Medulla oblongata (tissue), 1 donor: Measurements from ENCODE around the gene NOSIP.

Source experiments
- DNase-seq: peaks from one replicate; pipeline ENCODE4 v3.0.0-alpha.2; 2015; ENCODE audit errors: extremely low spot score

Gene NOSIP

DNA sequence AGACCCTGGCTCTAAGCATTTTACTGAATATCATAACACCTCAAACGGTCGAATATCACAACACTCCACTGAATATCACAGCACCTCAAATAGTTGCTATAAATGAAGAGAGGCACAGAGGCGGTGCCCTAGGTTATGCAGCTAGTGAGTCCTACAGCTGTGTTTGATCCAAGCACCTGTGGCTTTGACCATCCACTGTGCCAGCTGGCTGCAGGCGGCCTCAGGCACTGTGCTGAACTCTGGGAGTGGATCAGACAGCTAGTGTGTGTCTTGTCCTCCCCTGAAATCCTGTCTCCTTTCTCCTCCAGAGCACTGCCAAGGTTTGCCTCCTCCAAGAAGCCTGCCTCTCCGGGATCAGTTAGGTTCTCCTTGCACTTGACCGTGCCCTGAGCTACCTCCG lies 7.3 kb downstream of the NOSIP start:
- no peak for DNase-seq

DNA sequence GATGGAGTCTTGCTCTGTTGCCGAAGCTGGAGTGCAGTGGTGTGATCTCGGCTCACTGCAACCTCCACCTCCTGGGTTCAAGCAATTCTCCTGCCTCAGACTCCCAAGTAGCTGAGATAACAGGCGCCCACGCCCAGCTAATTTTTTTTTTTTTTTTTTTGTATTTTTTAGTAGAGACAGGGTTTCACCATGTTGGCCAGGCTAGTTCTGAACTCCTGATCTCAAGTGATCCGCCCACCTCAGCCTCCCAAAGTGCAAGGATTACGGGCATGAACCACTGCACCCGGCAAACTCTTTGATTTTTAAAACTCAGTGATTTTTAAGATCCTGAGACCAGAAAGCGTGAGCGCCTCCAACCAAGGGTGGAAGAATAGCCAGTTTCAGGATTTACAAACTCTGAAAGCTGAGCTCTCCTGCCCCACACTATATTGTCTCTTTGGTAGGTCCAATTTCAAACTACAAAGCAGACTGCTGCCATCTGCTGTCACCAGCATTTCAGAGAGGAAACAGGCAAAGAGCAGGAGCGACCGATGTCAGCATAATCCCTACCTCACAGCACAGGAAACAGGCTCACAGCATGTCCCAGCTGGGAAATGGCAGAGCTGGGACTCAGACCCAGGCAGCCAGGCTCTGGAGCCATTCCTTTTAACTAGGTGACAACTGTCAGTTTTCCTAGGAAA lies 9.2 kb downstream of the NOSIP start:
- no peak for DNase-seq

DNA sequence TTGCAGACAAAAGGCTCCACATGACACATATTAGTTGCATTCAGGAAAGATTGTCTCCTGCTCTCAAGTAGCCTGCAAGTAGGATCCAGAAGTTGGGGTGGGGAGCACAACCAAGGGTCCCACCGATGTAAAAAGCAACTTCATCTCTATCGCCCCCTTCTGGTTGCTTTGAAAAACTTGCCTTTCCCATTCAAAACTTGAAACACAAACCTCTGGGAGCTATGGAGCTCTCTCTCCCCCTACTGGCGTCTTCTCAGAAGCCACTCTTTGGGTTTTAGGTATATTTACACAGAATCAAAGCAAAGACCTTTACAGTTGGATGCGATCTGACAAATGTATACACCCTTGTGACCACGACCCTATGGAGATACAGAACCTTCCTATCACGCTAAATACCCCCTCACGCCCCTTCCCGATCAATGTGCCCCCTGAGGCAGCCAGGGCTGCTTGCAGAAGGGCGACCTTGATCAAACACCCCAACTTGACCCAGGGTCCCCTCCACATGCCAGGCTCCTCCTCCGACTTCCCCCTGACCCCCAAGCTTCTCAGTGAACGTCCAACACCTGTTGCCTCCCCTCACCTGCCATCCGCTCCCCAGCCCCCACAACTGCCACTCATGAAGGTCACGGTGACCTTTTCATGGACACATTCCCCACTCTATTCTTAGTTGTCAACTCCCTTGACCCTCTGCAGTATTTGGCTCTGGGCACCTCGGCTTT lies 10.1 kb downstream of the NOSIP start:
- DNase-seq = peak; percentile 91

DNA sequence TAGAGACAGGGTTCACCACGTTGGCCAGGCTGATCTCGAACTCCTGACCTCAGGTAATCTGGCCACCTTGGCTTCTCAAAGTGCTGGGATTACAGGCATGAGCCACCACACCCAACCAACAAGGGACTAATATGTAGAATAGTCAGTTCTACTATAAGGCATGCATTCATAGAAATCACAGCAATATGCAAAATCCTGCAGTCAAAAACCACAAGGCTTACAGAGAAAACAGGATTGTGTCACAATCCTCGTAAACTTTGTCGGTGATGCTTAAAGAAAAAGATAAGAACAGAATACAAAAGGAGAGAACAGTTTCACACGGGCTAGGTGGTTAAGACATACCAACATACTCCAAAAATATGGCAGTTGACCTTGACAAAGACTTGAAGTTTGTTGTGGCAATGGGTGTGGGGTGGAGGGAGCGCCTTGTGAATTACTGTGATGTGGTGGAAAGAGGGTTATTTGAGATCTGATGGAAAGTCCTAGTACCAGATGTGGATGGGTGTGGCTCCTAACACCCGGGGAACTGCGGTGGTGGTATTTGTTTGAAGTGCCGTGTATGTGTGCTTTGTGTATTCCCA lies 12.4 kb downstream of the NOSIP start:
- DNase-seq = no peak

DNA sequence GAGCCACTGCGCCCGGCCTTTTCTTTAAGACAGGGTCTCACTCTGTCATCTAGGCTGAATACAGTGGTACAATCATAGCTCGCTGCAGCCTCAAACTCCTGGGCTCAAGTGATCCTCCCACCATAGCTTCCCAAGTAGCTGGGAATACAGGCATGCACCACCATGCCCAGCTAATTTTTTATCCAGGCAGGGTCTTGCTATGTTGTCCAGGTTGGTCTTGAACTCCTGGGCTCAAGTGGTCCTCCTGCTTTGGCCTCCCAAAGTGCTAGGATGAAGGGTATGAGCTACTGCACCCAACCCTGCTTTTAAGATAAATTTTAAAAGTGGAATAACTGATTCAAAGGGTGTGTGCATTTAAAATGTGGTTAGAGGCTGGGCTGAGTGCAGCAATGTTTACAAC lies 14.1 kb downstream of the NOSIP start:
- DNase-seq = no peak

DNA sequence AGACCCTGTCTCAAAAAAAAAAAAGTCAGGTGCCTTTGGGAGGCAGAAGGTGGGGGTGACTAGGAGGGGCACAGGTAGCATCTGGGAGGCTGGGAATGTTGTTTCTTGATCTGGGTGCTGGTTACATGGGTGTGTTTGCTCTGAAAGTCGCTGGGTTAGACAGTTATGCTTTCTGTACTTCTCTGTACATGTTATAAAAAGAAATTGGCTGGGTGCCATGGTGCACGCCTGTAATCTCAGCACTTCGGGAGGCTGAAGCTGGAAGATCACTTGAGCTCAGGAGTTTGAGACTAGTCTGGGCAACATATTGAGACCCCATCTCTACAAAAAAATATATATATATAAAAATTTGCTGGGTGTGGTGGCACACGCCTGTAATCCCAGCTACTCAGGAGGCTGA lies 15.1 kb downstream of the NOSIP start:
- DNase-seq = no peak

DNA sequence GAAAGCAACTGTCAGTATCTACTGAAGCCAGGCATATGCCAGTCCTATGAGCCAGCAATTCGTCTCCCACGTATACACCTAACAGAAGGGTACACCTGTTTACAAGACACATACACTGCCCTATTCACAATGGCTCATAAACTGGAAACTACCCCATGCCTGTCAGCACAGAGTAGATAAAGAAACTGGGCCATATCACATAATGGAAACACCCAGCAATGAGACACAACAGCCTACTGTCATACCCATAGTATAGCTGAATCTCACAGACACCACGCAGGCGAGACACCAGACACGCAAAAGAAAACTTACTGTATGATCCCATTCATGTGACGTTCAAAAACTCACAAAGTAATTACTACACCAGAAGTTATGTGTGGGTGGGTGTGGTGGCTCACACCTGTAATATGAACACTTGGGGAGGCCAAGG lies 15.7 kb downstream of the NOSIP start:
- DNase-seq = no peak

DNA sequence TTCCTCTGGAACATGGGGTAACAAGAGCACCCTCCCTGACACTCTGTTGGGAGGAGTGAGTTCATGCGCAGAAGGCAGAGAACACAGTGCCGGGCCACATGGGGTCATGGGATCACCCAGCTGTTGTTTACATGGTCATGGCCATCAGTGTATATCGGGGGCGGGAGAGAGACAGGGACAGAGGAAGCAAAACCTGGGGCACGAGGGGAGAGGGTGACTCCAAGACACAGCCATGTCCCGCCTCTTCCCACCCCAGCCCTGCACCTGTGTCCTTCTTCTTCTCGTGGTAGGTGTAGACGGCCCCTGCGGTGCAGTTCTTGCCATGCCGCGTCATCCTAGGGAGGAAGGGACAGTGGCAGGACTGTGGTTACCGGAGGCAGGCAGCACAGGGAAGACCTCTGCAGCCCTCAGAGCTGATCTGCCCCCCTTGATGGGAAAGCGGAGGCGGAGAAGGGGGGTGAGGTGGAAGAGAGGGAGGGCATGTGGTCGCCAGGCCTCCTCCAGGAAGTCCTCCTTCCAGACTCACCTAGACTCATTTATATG lies 19.9 kb downstream of the NOSIP start:
- DNase-seq = peak; percentile 79

DNA sequence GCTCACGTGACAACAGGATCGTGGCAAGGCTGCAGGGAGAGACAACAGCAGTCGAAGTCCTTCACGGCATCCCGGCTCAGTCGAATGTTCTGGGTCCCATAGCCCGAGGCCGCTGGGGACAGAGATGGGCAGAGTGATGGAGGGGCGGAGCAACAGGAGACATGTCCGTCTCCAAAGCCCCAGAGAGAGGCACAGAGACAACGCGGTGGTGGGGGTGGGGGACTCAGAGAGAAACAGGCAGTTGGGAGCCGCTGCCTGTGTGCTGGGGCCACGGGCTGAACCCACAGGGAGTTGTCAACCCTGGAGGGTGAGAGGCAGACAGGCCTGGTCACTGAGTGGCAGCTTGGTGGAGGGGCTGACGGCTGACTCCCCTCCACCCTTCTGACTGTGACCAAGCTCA lies 20.4 kb downstream of the NOSIP start:
- DNase-seq = no peak

DNA sequence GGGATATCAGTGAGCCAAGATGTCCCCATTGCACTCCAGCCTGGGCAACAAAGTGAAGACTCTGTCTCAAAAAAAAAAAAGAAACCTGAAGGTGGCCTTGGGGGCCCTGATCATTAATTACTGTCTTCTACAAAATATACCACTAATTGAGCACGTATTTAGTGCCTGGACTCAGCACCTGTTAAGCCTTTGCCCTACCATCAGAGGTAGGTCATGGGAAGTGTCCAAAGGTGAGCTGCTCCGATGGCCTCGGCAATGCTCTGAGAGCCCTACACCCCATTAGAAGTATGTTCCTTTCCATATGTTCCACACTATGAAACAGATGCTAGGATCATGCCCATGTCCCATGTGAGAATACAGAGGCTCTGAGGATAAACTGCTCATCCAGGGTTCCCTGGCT lies 20.9 kb downstream of the NOSIP start:
- DNase-seq = no peak

DNA sequence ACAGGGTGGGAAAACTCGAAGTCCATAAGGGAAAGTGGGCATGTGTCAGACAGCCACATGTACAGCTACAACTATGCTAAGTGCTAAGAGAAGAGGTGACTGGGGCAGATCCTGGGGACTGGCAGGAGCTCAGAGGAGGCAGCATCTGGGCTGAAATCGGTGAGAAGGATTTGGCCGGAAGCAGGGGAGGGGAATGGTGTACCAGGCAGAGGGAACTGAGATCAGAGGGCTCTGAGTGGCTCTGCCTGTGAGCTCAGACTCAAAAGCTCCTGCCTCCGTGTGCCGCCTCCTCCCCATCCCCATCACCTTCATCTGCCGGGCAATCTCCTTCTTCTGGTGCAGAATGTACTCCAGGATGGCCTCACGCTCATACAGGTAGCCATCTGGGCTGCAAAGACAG lies 21.8 kb downstream of the NOSIP start:
- no peak for DNase-seq

DNA sequence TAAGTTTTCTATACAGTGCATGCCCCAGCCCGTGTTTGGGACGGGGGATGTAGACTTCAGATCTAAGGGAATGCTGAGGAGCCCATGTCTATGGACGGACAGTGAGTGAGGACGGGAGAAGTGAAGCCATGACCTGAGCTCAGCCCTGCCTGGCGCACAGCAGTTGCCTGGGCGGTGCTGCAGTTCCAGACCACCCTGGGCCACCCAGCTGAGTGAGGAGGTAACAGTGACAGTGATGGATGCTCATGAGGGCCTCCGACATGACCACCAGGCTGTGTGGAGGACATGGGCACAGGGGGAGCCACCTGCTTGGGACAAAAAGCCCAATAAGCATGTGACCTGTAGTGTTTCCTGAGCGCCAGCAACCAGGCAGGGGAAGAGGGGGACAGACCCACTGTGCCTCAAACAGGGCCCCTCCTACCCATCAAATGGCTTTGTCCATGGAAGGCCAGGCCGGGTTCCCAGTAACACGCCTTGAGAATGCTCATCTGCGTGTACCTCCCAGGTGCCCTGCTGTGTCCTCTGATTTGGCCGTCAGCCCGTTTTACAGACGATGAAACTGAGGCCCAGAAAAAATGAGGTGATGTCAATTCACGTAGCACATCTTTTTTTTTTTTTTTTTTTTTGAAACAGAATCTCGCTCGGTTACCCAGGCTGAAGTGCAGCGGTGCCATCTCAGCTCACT lies 22.6 kb downstream of the NOSIP start:
- DNase-seq = no peak

DNA sequence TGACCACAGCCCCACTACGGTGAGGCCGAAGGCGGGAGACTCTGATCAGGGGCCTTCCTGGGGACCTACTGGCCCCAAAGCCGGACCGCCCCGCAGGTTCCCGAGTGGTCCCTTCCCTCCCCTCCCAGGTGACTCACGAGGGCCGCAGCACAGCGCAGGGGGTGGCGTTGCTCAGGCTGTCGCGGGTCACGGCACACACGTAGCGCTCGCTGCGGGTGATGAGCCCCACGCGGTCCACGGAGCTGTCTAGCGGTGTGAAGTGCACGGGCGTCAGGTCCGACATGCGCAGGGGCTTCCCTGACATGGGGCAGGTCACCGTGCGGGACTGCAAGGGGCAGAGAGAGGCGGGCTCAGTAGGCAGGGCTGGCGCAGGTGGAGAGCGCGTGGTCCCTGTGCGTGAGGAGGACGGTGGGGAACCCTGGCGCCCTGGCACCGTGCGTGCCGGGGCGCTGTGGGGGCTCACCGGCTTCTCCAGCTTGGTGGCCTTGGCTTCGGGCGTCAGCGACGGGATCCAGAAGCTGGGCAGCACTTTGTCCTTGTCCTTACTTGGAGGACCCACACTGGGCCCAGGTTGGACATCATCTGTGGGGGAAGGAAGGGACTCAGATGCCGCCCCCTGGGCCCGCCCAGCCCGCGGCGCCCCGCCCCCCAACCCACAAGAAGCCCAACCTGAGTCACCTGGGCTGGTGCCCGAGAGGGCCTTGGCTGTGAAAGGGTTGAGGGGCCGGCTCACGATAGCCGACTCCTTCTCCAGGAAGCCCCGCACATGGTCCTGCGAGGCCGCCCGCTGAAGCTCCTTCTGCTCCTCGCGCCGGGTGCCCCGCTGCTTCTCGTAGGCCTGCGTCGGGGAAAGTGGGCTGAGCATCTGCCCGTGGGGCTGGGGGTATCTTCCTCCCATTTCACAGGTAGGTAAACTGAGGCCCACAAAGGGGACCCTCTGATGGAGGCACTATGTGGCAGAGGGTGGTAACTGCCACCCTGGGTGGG lies 23.7 kb downstream of the NOSIP start:
- DNase-seq = no peak

DNA sequence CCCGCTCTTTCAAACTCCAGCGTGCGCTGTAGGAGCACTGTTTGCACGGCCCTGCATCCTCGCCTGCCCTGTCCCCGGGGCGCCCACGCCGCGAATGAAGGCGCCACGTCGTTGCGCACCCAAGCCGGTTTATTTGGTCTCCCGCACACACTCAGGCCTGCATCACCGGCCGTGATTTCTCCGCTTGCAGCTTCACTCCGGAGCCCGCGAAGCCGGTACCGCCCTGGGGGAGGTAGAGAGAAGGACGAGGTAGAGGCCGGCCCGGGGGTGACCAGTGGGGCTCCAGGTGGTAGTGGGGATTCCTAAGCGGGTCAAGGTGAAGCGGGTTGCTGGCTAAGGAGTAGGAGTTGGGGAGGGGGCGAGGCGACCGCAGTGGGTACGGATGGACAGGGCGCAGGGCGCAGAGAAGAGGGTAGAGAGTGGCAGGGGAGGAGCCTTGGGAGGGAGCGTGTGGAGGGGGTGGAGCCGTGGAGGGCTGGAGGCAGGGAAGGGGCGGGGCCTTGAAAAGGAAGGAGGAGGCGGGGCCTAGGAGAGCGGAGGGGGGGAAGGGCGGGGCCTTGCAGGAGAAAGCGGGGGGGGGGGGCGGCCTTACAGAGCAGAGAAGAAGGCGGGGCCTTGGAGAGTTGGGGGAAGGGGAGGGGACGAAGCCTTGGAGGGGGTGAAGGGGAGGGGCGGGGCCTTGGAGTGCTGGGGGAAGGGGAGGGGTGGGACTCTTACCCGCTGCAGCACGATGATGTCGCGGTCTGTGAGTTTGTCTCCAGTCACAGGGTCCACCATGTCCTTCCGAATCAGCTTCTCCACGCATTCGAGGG lies 24.6 kb downstream of the NOSIP start:
- no peak for DNase-seq

DNA sequence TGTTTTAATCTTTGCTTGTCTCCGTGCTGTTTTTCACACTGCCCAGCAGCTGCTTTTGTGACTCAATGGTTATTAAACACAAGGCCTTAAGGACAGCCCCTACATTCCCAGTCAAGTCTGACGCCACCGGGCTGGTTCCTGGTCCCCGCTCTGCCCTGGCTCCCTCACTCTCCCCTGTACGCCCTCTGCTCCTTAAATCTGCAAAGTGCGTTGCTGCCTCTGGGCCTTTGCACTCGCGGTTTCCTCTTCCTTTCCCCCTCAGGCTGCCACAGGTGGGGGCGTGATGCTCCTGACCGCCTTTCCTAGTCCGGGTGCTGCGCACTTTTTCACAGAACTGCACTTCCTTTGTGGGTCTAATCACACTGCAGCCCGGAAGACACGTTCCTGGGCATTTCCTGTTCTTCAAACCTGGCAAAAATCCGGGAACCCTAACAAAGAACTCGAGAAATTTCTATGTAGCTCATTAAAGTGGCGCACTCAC lies 25.6 kb downstream of the NOSIP start:
- peak; percentile 15 for DNase-seq

DNA sequence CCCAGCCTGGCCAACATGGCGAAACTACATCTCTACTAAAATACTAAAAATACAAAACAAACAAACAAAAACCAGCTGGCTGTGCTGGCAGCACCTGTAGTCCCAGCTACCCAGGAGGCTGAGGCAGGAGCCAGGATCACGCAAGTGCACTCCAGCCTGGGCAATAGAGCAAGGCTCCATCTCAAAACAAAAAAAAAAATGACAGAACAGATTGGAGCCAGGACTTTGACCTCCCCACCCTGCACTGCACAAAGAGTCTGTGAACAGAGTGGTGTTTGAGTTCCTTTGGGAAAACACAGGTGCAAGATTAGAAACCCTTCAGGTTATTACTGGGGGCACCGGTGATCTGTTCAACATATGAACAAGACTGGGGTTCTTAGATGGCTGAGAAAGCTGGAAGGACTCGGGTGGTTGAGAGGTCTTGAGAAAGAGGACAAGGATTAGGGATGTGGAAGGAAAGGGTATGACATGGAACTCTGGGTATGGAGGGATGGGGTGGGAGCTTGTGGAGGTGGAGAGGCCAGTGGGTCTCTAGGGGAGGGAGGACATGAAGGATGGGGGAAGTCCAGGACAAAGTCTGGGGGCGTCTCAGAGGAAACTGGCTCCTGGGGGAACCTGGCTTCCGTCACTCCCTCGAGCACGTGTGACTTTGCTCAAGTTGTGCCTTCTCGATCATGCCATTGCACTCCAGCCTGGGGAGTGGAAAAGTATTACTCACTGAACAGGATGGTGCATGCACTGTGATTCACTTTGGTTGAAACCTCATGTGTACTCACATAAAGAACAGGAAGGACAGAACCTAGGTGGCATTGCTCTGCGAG lies 26.7 kb downstream of the NOSIP start:
- DNase-seq = no peak

DNA sequence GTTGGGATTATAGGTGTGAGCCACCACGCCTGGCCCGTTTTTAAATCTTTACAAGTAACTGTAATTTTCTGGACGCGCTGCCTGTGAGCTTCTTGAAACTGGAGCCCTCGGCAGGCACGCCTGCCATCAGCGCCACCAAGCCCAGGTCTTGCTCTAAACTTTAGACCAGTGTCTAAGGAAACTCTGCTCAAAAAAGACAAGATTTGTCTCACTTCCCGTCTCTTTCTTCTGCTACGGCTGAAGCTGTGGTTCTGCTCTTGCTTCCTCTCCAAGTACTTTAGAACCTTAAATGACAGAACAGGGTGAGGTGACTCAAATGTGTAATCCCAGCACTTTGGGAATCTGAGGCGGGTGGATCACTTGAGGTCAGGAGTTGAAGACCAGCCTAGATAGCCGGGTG lies 27.6 kb downstream of the NOSIP start:
- DNase-seq = peak; percentile 67

DNA sequence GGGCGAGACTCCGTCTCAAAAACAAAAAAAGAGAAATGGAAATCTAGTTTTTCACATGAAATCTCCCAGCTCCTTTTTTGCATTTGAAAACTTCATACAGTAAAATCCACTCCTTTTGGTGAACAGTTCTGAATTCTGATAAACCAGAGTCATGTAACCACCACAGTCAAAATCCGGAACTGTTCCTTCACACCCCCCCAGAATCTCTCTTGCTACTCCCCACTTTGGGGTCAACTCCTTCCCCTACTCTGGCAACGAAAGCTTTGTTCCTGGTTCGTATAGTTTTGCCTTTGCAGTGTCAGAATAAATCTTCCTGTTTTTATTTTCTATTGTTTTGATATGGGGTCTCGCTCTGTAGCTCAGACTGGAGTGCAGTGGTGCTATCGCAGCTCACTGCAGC lies 28.8 kb downstream of the NOSIP start:
- peak; percentile 57 for DNase-seq

DNA sequence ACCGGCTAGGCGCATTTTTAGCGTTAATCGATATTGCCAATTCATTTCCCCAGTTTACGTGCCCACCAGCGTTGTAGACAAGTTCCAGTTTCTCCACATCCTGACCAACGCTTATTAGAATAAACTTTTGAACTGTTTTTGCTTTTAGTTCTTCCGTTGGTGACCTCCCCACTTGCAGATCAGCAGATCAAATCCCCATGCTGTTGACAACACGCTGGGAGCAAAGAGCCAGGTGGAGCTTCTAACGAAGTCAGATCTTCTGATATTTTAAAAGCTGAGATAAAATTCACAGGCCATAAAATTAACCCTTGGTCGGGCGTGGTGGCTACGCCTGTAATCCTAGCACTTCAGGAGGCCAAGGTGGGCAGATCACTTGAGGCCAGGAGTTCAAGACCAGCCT lies 31.3 kb downstream of the NOSIP start:
- no peak for DNase-seq
